Neural cell (in vitro differentiated cells): Measurements from ENCODE around the gene METTL26. TPM values are rescaled to one million over a fixed set of nuclear protein-coding genes. Genes with fewer than 3 reads are reported as not detected.

Experiments
- H2AFZ ChIP-seq: fragments of 200-600, 300-800 bp; sonication (generic), shearing (Covaris generic); 2 replicates; pipeline ENCODE4 v1.6.0; 2014; ENCODE audit warnings: low read depth, mild to moderate bottlenecking, antibody characterized with exemption, low read length, moderate library complexity
- H3F3A ChIP-seq: fragments of 200-600 bp; shearing (Covaris generic); 2 replicates; pipeline ENCODE4 v1.6.1; 2016; ENCODE audit warnings: mild to moderate bottlenecking, moderate library complexity, mixed read lengths, antibody characterized with exemption, low read length; ENCODE audit not compliant: insufficient read depth, poor library complexity, severe bottlenecking
- H3K27ac ChIP-seq: fragments of 200-600, 300-800 bp; sonication (generic), shearing (Covaris generic); 2 replicates; pipeline ENCODE4 v1.5.1; 2014; ENCODE audit warnings: mild to moderate bottlenecking, low read length, moderate library complexity
- H3K27me3 ChIP-seq: fragments of 300-800, 200-600 bp; sonication (generic), shearing (Covaris generic); 2 replicates; pipeline ENCODE4 v1.6.0; 2014; ENCODE audit warnings: mild to moderate bottlenecking, low read depth, low read length, moderate library complexity; ENCODE audit not compliant: insufficient read depth
- H3K36me3 ChIP-seq: fragments of 300-800, 200-600 bp; sonication (generic), shearing (Covaris generic); 2 replicates; pipeline ENCODE4 v1.5.1; 2014; ENCODE audit warnings: mild to moderate bottlenecking, antibody characterized with exemption, low read length, moderate library complexity; ENCODE audit not compliant: insufficient read depth
- H3K4me2 ChIP-seq: fragments of 300-800, 200-600 bp; sonication (generic), shearing (Covaris generic); 2 replicates; pipeline ENCODE4 v1.6.0; 2014; ENCODE audit warnings: mild to moderate bottlenecking, low read length
- H3K4me3 ChIP-seq: fragments of 300-800, 200-600 bp; sonication (generic), shearing (Covaris generic); 2 replicates; pipeline ENCODE4 v1.5.1; 2014; ENCODE audit warnings: mild to moderate bottlenecking, low read length, moderate library complexity
- H3K79me2 ChIP-seq: fragments of 200-600 bp; shearing (Covaris generic); replicated peaks from 2 replicates; pipeline ENCODE4 v1.6.0; 2014; ENCODE audit warnings: mild to moderate bottlenecking, low read length, moderate library complexity; ENCODE audit not compliant: insufficient read depth
- H3K9ac ChIP-seq: fragments of 300-800, 200-600 bp; sonication (generic), shearing (Covaris generic); 2 replicates; pipeline ENCODE4 v1.6.1; 2016; ENCODE audit warnings: mild to moderate bottlenecking, low read length, mixed read lengths
- H3K9me2 ChIP-seq: fragments of 200-600 bp; shearing (Covaris generic); 2 replicates; pipeline ENCODE4 v1.6.1; 2016; ENCODE audit warnings: mild to moderate bottlenecking, low read length, mixed read lengths; ENCODE audit not compliant: insufficient read depth
- H3K9me3 ChIP-seq: fragments of 200-600, 300-800 bp; sonication (generic), shearing (Covaris generic); 2 replicates; pipeline ENCODE4 v1.6.1; 2016; ENCODE audit warnings: mild to moderate bottlenecking, mixed run types, low read length, moderate library complexity, mixed read lengths
- H4K20me1 ChIP-seq: fragments of 200-600 bp; shearing (Covaris generic); 2 replicates; pipeline ENCODE4 v1.6.1; 2016; ENCODE audit warnings: mild to moderate bottlenecking, mixed run types; ENCODE audit not compliant: insufficient read depth
- EP300 ChIP-seq: fragments of 450-650 bp; conservative IDR thresholded peaks from 2 replicates; pipeline ENCODE4 v1.6.1; 2014; ENCODE audit warnings: antibody characterized with exemption, mild to moderate bottlenecking, moderate library complexity; ENCODE audit not compliant: poor library complexity, severe bottlenecking
- EZH2 ChIP-seq: fragments of 200-600, 300-800 bp; shearing (Covaris generic), sonication (generic); IDR thresholded peaks from 2 replicates; pipeline ENCODE4 v1.6.1; 2014; ENCODE audit warnings: antibody characterized with exemption, low read length, borderline replicate concordance, mild to moderate bottlenecking; ENCODE audit not compliant: insufficient read depth, poor library complexity, severe bottlenecking
- MXI1 ChIP-seq: fragments of 450-650 bp; conservative IDR thresholded peaks from 2 replicates; pipeline ENCODE4 v1.6.1; 2014; ENCODE audit warnings: antibody characterized with exemption, mild to moderate bottlenecking; ENCODE audit not compliant: poor library complexity, severe bottlenecking
- POLR2AphosphoS5 ChIP-seq: IDR thresholded peaks from 2 replicates; pipeline ENCODE4 v1.6.1; 2012
- RAD21 ChIP-seq: fragments of 450-650 bp; conservative IDR thresholded peaks from 2 replicates; pipeline ENCODE4 v1.6.1; 2014; ENCODE audit warnings: antibody characterized with exemption, mild to moderate bottlenecking, moderate library complexity
- REST ChIP-seq: IDR thresholded peaks from 2 replicates; pipeline ENCODE4 v1.6.1; 2012; ENCODE audit warnings: borderline replicate concordance
- SMC3 ChIP-seq: fragments of 450-650 bp; conservative IDR thresholded peaks from 2 replicates; pipeline ENCODE4 v1.6.1; 2014; ENCODE audit warnings: antibody characterized with exemption, mild to moderate bottlenecking, moderate library complexity; ENCODE audit not compliant: poor library complexity
- TAF1 ChIP-seq: IDR thresholded peaks from 2 replicates; pipeline ENCODE4 v1.6.1; 2012; ENCODE audit warnings: low read depth
- polyA plus RNA-seq: library from polyadenylated mRNA; depleted of rRNA; stranded (reverse); fragments of >200 nt; gene quantifications from 2 replicates; pipeline ENCODE4 v1.2.3, GENCODE V29; 2014
- TF ChIP-seq, protein P1 (sequence below): fragments of 450-650 bp; IDR thresholded peaks from 2 replicates; pipeline ENCODE4 v1.5.1; 2014; ENCODE audit warnings: antibody characterized with exemption, mild to moderate bottlenecking, moderate library complexity; ENCODE audit not compliant: poor library complexity, severe bottlenecking

The METTL26 gene
- polyA plus RNA-seq, 1 donor from 2014 or later = 127 TPM

- Histone ChIP-seq H3K9ac (no peak overlapping the region), H3K27ac (no peak overlapping the region)
These were observed 10.0 kb upstream of the METTL26 start for GRCh38 chr16:645852-646678.

DNA sequence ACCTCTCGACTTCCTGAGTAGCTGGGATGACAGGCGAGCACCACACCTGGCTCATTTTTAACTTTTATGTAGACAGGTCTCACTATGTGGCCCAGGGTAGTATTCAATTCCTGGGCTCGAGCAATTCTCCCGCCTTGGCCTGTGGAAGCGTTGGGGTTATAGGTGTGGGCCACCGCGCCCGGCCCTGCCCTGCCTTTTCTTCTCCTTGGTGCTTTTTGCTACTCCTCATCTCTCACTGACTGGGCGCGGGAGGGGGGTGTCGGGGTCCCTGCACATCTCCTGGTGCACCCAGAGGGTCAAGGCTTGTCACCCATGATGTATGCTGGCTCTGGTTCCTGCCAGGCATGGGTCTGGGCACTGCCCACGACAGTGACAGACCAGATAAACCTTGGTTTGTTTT lies 8.5 kb upstream of the METTL26 start:
- H3K9me2 ChIP-seq = no peaks in the 10 kb centered on the region
- TF ChIP-seq SMC3 (no peak), TAF1 (no peak), RAD21 (no peak), EZH2 (no peak), MXI1 (no peak), REST (no peak), POLR2AphosphoS5 (no peak), EP300 (no peak)
- TF ChIP-seq, protein P1, sequence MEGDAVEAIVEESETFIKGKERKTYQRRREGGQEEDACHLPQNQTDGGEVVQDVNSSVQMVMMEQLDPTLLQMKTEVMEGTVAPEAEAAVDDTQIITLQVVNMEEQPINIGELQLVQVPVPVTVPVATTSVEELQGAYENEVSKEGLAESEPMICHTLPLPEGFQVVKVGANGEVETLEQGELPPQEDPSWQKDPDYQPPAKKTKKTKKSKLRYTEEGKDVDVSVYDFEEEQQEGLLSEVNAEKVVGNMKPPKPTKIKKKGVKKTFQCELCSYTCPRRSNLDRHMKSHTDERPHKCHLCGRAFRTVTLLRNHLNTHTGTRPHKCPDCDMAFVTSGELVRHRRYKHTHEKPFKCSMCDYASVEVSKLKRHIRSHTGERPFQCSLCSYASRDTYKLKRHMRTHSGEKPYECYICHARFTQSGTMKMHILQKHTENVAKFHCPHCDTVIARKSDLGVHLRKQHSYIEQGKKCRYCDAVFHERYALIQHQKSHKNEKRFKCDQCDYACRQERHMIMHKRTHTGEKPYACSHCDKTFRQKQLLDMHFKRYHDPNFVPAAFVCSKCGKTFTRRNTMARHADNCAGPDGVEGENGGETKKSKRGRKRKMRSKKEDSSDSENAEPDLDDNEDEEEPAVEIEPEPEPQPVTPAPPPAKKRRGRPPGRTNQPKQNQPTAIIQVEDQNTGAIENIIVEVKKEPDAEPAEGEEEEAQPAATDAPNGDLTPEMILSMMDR = no peak

More at GRCh38 chr16:645852-646678, 10.0 kb upstream of the METTL26 start:
- Histone ChIP-seq H4K20me1 (no peaks in the 10 kb centered on the region), H3K4me3 (no peak overlapping the region), H3K36me3 (no peaks in the 10 kb centered on the region), H2AFZ (no peak overlapping the region), H3K27me3 (no peaks in the 10 kb centered on the region), H3K9me3 (no peaks in the 10 kb centered on the region), H3K4me2 (no peak overlapping the region), H3K79me2 (no peaks in the 10 kb centered on the region), H3K9me2 (no peaks in the 10 kb centered on the region), H3F3A (no peaks in the 10 kb centered on the region)
- TF ChIP-seq EP300 (no peak), SMC3 (no peak)

More for the DNA sequence above, 8.5 kb upstream of the METTL26 start:
- no peaks in the 10 kb centered on the region for H3K9me3 ChIP-seq
- H3K4me2 ChIP-seq = no peak overlapping the region
- H3K4me3 ChIP-seq = no peak overlapping the region
- no peak overlapping the region for H2AFZ ChIP-seq
- H3K9ac ChIP-seq = no peak overlapping the region
- no peaks in the 10 kb centered on the region for H3K79me2 ChIP-seq
- no peaks in the 10 kb centered on the region for H3K27me3 ChIP-seq
- H3K27ac ChIP-seq = no peak overlapping the region
- H4K20me1 ChIP-seq = no peaks in the 10 kb centered on the region
- H3K36me3 ChIP-seq = no peaks in the 10 kb centered on the region
- H3F3A ChIP-seq = no peaks in the 10 kb centered on the region
